Vagina (tissue), 2 donors: ENCODE measurements around the gene PDE5A.

Experiments
- POLR2AphosphoS5 ChIP-seq, 2 donors: sonication (generic); formaldehyde crosslinking; IDR thresholded peaks; one replicate each; pipeline ENCODE4 v1.9.0; 2017; ENCODE audit warnings: antibody characterized with exemption in 2 of 2, mild to moderate bottlenecking in 2 of 2, low read depth in 1 of 2; ENCODE audit not compliant: insufficient read depth in 1 of 2
- TF ChIP-seq, protein P1 (sequence below), 3 experiments: fragments of 450-650 bp in 2 of 3; fragments of 200-600 bp in 1 of 3; sonication (generic) in 1 of 3; IDR thresholded peaks; one replicate each; pipeline ENCODE4 v1.5.1; 2017 to 2019; ENCODE audit warnings: antibody characterized with exemption in 3 of 3, mild to moderate bottlenecking in 2 of 3, moderate library complexity in 2 of 3

- TF ChIP-seq, protein P1, sequence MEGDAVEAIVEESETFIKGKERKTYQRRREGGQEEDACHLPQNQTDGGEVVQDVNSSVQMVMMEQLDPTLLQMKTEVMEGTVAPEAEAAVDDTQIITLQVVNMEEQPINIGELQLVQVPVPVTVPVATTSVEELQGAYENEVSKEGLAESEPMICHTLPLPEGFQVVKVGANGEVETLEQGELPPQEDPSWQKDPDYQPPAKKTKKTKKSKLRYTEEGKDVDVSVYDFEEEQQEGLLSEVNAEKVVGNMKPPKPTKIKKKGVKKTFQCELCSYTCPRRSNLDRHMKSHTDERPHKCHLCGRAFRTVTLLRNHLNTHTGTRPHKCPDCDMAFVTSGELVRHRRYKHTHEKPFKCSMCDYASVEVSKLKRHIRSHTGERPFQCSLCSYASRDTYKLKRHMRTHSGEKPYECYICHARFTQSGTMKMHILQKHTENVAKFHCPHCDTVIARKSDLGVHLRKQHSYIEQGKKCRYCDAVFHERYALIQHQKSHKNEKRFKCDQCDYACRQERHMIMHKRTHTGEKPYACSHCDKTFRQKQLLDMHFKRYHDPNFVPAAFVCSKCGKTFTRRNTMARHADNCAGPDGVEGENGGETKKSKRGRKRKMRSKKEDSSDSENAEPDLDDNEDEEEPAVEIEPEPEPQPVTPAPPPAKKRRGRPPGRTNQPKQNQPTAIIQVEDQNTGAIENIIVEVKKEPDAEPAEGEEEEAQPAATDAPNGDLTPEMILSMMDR (IDR thresholded peaks at IDR 0.05) = no peak
- no peak for TF ChIP-seq POLR2AphosphoS5 (IDR thresholded peaks at IDR 0.05; ENCODE audit: insufficient read depth in 1 of 2, low read depth in 1 of 2)
These were observed 91.0 kb downstream of the PDE5A start for GRCh38 chr4:119537586-119537985.
